HepG2 (cell line): ENCODE data around the gene SIAH2. TPM values are rescaled to one million over a fixed set of nuclear protein-coding genes. Genes with fewer than 3 reads are reported as not detected.

Experiments
- ATAC-seq: fragments of 200-7000 bp; cut with Tn5 transposase; 3 replicates; pipeline ENCODE4 v1.9.1; 2020; ENCODE audit warnings: mild to moderate bottlenecking, moderate library complexity
- BruUV-seq: library from RNA; stranded (reverse); fragments of 400-500 nt; replicated peaks from 2 replicates; lab custom pipeline; 2021; lab: Mats Ljungman, UMichigan
- CTCF ChIA-PET: fragments of 300-600 bp; formaldehyde crosslinking; extraction: SDS; loops from one replicate; lab custom pipeline; 2021; ENCODE audit warnings: low total read pairs, inconsistent platforms, low intra/inter-chr PET ratio; lab: Yijun Ruan, JAX
- POLR2A ChIA-PET: fragments of 350-600 bp; sonication (Branson Sonifier 250); formaldehyde crosslinking; loops from one replicate; lab custom pipeline; 2020; ENCODE audit warnings: antibody characterized with exemption, inconsistent platforms; lab: Yijun Ruan, JAX
- DNase-seq: peaks from one replicate; pipeline ENCODE4 v3.0.0-alpha.2; 2015; ENCODE audit warnings: low spot score
- FAIRE-seq: peaks from 3 replicates; lab custom pipeline; 2011; peaks lifted over from hg19 to GRCh38; lab: Jason Lieb, UNC
- H2AFZ ChIP-seq: one replicate; pipeline ENCODE4 v1.6.1; 2011; ENCODE audit warnings: low read length, inconsistent platforms
- H3K27ac ChIP-seq: fragments of 300-600 bp; 3 replicates; pipeline ENCODE4 v1.8.0; 2011; ENCODE audit warnings: mixed run types, mild to moderate bottlenecking, mixed read lengths, low read length, inconsistent platforms; ENCODE audit not compliant: insufficient read depth; ENCODE audit errors: extremely low read length
- H3K27me3 ChIP-seq, 2 experiments: fragments of 200-600 bp in 1 of 2; 2 replicates in 1 of 2; 3 replicates in 1 of 2; pipeline versions ENCODE4 v1.6.0 to v1.8.0; 2011; ENCODE audit warnings: low read length in 2 of 2, mild to moderate bottlenecking in 2 of 2, moderate library complexity in 2 of 2, inconsistent platforms in 1 of 2; ENCODE audit not compliant: insufficient read depth in 2 of 2, control insufficient read depth in 1 of 2
- H3K36me3 ChIP-seq, 2 experiments: fragments of 200-600 bp in 1 of 2; replicated peaks in 1 of 2; 2 replicates in 1 of 2; 3 replicates in 1 of 2; pipeline versions ENCODE4 v1.5.1 to v1.8.0; 2011; ENCODE audit warnings: low read length in 2 of 2, inconsistent platforms in 1 of 2; ENCODE audit not compliant: insufficient read depth in 2 of 2, control insufficient read depth in 1 of 2
- H3K4me1 ChIP-seq: 2 replicates; pipeline ENCODE4 v1.5.1; 2012; ENCODE audit warnings: low read length, inconsistent platforms; ENCODE audit not compliant: insufficient read depth
- H3K4me2 ChIP-seq: 2 replicates; pipeline ENCODE4 v1.6.0; 2011; ENCODE audit warnings: low read depth, low read length, inconsistent platforms
- H3K4me3 ChIP-seq, 3 experiments: fragments of 200-600 bp in 1 of 3; sonication (generic), shearing (Covaris generic) in 1 of 3; replicated peaks in 1 of 3; 2 replicates each; pipeline ENCODE4 v1.5.1; 2011 to 2016; ENCODE audit warnings: low read length in 3 of 3, inconsistent platforms in 2 of 3, low read depth in 2 of 3, mild to moderate bottlenecking in 2 of 3, control low read depth in 1 of 3, mixed read lengths in 1 of 3; ENCODE audit not compliant: insufficient read depth in 1 of 3
- H3K79me2 ChIP-seq: one replicate; pipeline ENCODE4 v1.6.1; 2011; ENCODE audit warnings: low read length, inconsistent platforms; ENCODE audit not compliant: insufficient read depth
- H3K9ac ChIP-seq: 2 replicates; pipeline ENCODE4 v1.6.0; 2011; ENCODE audit warnings: mild to moderate bottlenecking, low read depth, low read length, inconsistent platforms; ENCODE audit not compliant: insufficient read depth
- H3K9me3 ChIP-seq: 2 replicates; pipeline ENCODE4 v1.5.1; 2012; ENCODE audit warnings: mild to moderate bottlenecking, low read length
- H4K20me1 ChIP-seq: 2 replicates; pipeline ENCODE4 v1.6.0; 2011; ENCODE audit warnings: inconsistent platforms, mild to moderate bottlenecking, low read length, moderate library complexity; ENCODE audit not compliant: insufficient read depth
- HOXA3 ChIP-seq: sonication (generic); formaldehyde crosslinking; IDR thresholded peaks from 2 replicates; pipeline ENCODE4 v1.5.0; 2020; ENCODE audit warnings: missing genetic modification reagents
- JUN ChIP-seq: sonication (generic); formaldehyde crosslinking; IDR thresholded peaks from 2 replicates; pipeline ENCODE4 v1.4.0; 2020; ENCODE audit warnings: mild to moderate bottlenecking, missing genetic modification reagents
- KDM1A ChIP-seq: IDR thresholded peaks from 2 replicates; pipeline ENCODE4 v1.6.1; 2016; ENCODE audit warnings: missing compliant biosample characterization
- KDM2A ChIP-seq: sonication (generic); formaldehyde crosslinking; IDR thresholded peaks from 2 replicates; pipeline ENCODE4 v1.4.0; 2020; ENCODE audit warnings: low read depth, missing genetic modification reagents, borderline replicate concordance
- NR2F6 ChIP-seq, 2 experiments: IDR thresholded peaks; 2 replicates each; pipeline ENCODE4 v1.6.1; 2016; ENCODE audit warnings: antibody characterized with exemption in 1 of 2, mild to moderate bottlenecking in 1 of 2
- POLR2A ChIP-seq, 2 experiments: IDR thresholded peaks; 2 replicates each; pipeline ENCODE4 v1.6.1; 2011; ENCODE audit warnings: low read depth in 2 of 2, low read length in 2 of 2, mild to moderate bottlenecking in 1 of 2, moderate library complexity in 1 of 2; ENCODE audit not compliant: insufficient read depth in 1 of 2
- RARA ChIP-seq: IDR thresholded peaks from 2 replicates; pipeline ENCODE4 v1.6.1; 2016; ENCODE audit warnings: missing genetic modification reagents, missing compliant biosample characterization
- TBX3 ChIP-seq: fragments of 450-650 bp; IDR thresholded peaks from 2 replicates; pipeline ENCODE4 v1.6.1; 2017; ENCODE audit warnings: antibody characterized with exemption, mild to moderate bottlenecking, inconsistent platforms, borderline replicate concordance
- TEAD3 ChIP-seq: optimal IDR thresholded peaks from 2 replicates; pipeline ENCODE3; 2016; ENCODE audit warnings: borderline replicate concordance
- ZKSCAN1 ChIP-seq: fragments of 150-350 bp; IDR thresholded peaks from 2 replicates; pipeline ENCODE4 v1.6.1; 2014; ENCODE audit warnings: low read length
- ZNF350 ChIP-seq: sonication (generic); formaldehyde crosslinking; IDR thresholded peaks from 2 replicates; pipeline ENCODE4 v1.4.0; 2020; ENCODE audit warnings: mild to moderate bottlenecking, low read depth, missing genetic modification reagents, borderline replicate concordance
- ZNF546 ChIP-seq: sonication (generic); formaldehyde crosslinking; conservative IDR thresholded peaks from 2 replicates; pipeline ENCODE4 v1.8.1; 2023; ENCODE audit warnings: mild to moderate bottlenecking, missing genetic modification reagents
- ZNF703 ChIP-seq: sonication (generic); formaldehyde crosslinking; IDR thresholded peaks from 2 replicates; pipeline ENCODE4 v1.5.1; 2020; ENCODE audit warnings: missing genetic modification reagents, mild to moderate bottlenecking, moderate library complexity, borderline replicate concordance
- WGBS: methylation state at CpG from one replicate; pipeline ENCODE4 v1.1.6; 2017; ENCODE audit warnings: low lambda C conversion rate; 5-methylcytosine and 5-hydroxymethylcytosine counted together
- in situ Hi-C: cut with HindIII; loops from 2 replicates; pipeline ENCODE4 v1.10.0; 2017; ENCODE audit warnings: low pct_unique_long_range_greater_than_20kb; ENCODE audit not compliant: extremely low pct_ligation_motif_present
- intact Hi-C: fragments of 100-400 bp; cut with micrococcal nuclease; formaldehyde crosslinking; loops from one replicate; pipeline ENCODE4 v1.10.0; 2022; ENCODE audit not compliant: unreplicated experiment
- polyA plus RNA-seq, 8 experiments: library from polyadenylated mRNA; depleted of rRNA in 3 of 8; stranded (reverse) in 7 of 8; unstranded in 1 of 8; fragments of >200 nt; fragmentation: Illumina TruSeq in 4 of 8; extraction: Trizol in 4 of 8; gene quantifications; 2 replicates each; pipeline versions ENCODE4 v1.2.1 to v1.2.3, GENCODE V29; 2011 to 2016; ENCODE audit warnings: low read depth in 4 of 8, missing spikeins in 1 of 8, mixed read lengths in 1 of 8; ENCODE audit not compliant: insufficient read depth in 1 of 8
- total RNA-seq, 5 experiments: library from RNA; depleted of rRNA; stranded (reverse); fragments of >200 nt; fragmentation: Illumina TruSeq; extraction: Trizol; gene quantifications; 2 replicates each; pipeline ENCODE4 v1.2.3, GENCODE V29; 2016; ENCODE audit warnings: low read depth in 1 of 5
- TF ChIP-seq, protein P1 (sequence below): sonication (generic); formaldehyde crosslinking; IDR thresholded peaks from 2 replicates; pipeline ENCODE4 v1.4.0; 2020; ENCODE audit warnings: missing genetic modification reagents
- TF ChIP-seq, protein P2 (sequence below): sonication (generic); formaldehyde crosslinking; IDR thresholded peaks from 2 replicates; pipeline ENCODE4 v1.9.0; 2021; ENCODE audit warnings: missing genetic modification reagents, mild to moderate bottlenecking, borderline replicate concordance
- TF ChIP-seq, protein P3 (sequence below): sonication (generic); formaldehyde crosslinking; IDR thresholded peaks from 2 replicates; pipeline ENCODE4 v1.4.0; 2020; ENCODE audit warnings: mild to moderate bottlenecking, low read depth, missing genetic modification reagents

SIAH2 gene
- total and polyA plus RNA-seq, 2 of the 13 experiments (the other 11 are each of a cell fraction or from before 2014, with no cell fraction given), result 71.8 to 117 TPM

DNA sequence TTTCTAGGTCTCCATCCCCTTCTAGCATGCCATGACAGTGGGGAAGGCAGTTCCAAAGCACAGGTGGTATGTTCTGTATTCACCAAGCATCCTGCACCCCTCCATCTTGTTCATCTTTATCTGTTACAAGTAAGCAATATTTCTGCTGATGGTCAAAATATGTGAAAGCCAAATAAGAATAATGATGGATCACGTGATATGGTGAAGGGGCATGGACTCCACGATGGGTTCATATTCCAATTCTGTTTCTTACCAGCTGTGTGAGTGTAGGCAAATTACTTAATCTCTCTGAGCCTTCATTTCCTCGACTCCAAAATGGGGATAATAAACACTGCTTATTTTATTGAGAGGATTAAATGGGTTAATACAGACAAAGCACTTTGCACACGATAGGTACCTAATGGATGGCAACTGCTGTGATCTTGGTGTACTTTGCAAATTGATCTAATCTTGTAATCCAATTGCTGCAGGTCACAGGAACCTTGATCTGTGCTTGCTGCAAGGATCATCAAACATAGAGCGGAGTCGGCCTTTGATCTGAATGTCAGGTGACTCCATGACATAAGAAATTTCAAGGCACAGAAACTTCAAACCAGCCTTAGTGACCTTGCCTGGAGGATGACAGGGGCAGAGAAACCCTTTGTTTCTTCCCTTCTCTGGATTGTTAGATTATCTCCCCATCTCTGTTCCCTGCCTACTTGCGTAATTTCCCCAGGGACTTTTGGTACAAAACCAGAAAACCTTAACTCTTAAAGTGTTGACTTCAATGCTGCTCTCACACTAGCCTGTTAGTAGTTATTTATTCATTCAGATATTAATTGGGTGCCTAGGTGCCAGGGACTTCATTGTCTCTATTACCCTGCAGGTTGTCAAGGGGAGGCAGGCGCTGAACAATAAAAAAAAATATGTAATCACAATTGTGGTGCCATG lies 25.8 kb downstream of the SIAH2 start (continued):
- TF ChIP-seq TBX3 (peak; percentile 84; the same call in 1 of the 2 replicates), ZNF546 (CRISPR knock-in tag) (no peak)

DNA sequence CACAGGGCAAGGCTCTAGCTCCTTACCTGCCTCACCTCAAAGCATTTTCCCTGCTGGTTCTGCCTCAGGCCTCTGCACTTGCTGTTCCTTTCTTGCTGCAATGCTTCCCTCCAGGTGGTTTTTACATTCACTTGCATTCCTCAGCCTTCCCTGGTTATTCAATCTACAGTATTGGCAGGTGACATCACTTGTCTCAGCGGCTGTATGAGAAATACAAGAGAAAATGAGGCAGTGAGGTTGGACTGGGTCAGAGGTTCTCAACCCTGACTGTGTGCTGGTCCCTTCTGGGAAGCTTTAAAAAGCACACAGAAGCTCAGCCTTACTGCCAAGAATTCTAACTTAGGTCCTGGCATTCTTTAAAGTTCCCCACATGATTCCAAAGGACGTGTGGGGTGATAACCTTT lies 26.7 kb downstream of the SIAH2 start:
- ChIA-PET CTCF (no interaction called here), POLR2A (interaction anchor here (1.1 to 6.9 kb wide), 5 partner anchors 14 to 35 kb away, joined by 4 to 265 read pairs (median 9); partner anchors contain the start of gene SIAH2)
- no peak for TF ChIP-seq HOXA3 (CRISPR knock-in tag)
- TF ChIP-seq ZNF350, result 0 out of 2 replicates have a peak, but pooled peaks have one; percentile 35
- TF ChIP-seq RARA (CRISPR knock-in tag), result no peak
- TF ChIP-seq, protein P1, sequence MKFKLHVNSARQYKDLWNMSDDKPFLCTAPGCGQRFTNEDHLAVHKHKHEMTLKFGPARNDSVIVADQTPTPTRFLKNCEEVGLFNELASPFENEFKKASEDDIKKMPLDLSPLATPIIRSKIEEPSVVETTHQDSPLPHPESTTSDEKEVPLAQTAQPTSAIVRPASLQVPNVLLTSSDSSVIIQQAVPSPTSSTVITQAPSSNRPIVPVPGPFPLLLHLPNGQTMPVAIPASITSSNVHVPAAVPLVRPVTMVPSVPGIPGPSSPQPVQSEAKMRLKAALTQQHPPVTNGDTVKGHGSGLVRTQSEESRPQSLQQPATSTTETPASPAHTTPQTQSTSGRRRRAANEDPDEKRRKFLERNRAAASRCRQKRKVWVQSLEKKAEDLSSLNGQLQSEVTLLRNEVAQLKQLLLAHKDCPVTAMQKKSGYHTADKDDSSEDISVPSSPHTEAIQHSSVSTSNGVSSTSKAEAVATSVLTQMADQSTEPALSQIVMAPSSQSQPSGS (CRISPR knock-in tag), result 0 out of 2 replicates have a peak, but pooled peaks have one; percentile 2
- no peak for TF ChIP-seq ZNF703 (CRISPR knock-in tag)
- TF ChIP-seq ZKSCAN1, result peak; percentile 50; the same call in 1 of the 2 replicates
- no peak for TF ChIP-seq NR2F6 (IDR thresholded peaks at IDR 0.05)
- 0 out of 2 replicates have a peak, but pooled peaks have one; percentile 5 for TF ChIP-seq NR2F6 (CRISPR knock-in tag; IDR thresholded peaks at IDR 0.05)
- TF ChIP-seq POLR2A (IDR thresholded peaks at IDR 0.05; ENCODE audit: insufficient read depth in 1 of 2, low read depth in 2 of 2, low read length in 2 of 2), result 0 out of 4 replicates have a peak, but pooled peaks of 1 of the 2 experiments have one; percentile 15
- TF ChIP-seq, protein P2, sequence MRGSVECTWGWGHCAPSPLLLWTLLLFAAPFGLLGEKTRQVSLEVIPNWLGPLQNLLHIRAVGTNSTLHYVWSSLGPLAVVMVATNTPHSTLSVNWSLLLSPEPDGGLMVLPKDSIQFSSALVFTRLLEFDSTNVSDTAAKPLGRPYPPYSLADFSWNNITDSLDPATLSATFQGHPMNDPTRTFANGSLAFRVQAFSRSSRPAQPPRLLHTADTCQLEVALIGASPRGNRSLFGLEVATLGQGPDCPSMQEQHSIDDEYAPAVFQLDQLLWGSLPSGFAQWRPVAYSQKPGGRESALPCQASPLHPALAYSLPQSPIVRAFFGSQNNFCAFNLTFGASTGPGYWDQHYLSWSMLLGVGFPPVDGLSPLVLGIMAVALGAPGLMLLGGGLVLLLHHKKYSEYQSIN (CRISPR knock-in tag), result no peak
- TF ChIP-seq, protein P3, sequence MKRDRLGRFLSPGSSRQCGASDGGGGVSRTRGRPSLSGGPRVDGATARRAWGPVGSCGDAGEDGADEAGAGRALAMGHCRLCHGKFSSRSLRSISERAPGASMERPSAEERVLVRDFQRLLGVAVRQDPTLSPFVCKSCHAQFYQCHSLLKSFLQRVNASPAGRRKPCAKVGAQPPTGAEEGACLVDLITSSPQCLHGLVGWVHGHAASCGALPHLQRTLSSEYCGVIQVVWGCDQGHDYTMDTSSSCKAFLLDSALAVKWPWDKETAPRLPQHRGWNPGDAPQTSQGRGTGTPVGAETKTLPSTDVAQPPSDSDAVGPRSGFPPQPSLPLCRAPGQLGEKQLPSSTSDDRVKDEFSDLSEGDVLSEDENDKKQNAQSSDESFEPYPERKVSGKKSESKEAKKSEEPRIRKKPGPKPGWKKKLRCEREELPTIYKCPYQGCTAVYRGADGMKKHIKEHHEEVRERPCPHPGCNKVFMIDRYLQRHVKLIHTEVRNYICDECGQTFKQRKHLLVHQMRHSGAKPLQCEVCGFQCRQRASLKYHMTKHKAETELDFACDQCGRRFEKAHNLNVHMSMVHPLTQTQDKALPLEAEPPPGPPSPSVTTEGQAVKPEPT (CRISPR knock-in tag), result no peak
- TF ChIP-seq TEAD3, result peak; percentile 16
- TF ChIP-seq KDM2A (CRISPR knock-in tag), result 0 out of 2 replicates have a peak, but pooled peaks have one; percentile 3
- 0 out of 2 replicates have a peak, but pooled peaks have one; percentile 30 for TF ChIP-seq JUN (CRISPR knock-in tag)
- TF ChIP-seq KDM1A (CRISPR knock-in tag), result no peak
- Histone ChIP-seq H3K27me3 (no peaks in the 10 kb centered on the region), H4K20me1 (0 out of 2 replicates have a peak, but pooled peaks cover under 1% of the 10 kb centered on the region), H2AFZ (no peak overlapping the region), H3K79me2 (peaks cover 3% of the 10 kb centered on the region), H3K4me3 (no peak overlapping the region), H3K9ac (peak overlapping the region; percentile 60), H3K27ac (peak overlapping the region; percentile 99), H3K36me3 (peaks cover 0 to 3% of the 10 kb centered on the region in 2 experiments; a peak in 2 of 5 replicates), H3K4me2 (peak overlapping the region; percentile 81), H3K9me3 (no peaks in the 10 kb centered on the region), H3K4me1 (peaks cover 86% of the 10 kb centered on the region)
- intact Hi-C loops (loop anchor here (10.0 kb wide), 1 partner anchor 332 kb away; the partner anchor contains the start of gene TSC22D2), in situ Hi-C loops (no loop called here)
- ATAC-seq, result no peak
- peak; percentile 65 for DNase-seq
- WGBS, result 6% methylated on average over 1 of the region's 2 CpGs
- FAIRE-seq, result no peak
- no TSS peak for BruUV-seq
